C4-2B (cell line): ENCODE data around the gene P2RY1.
A peak's percentile ranks its signal among the peaks of the same experiment; 100 is the strongest.
"Not testable (repeated sequence)": the region's sequence is repeated elsewhere in the genome, so short reads cannot be mapped to it uniquely, and the experiment has no call there.

ENCODE experiments used
- H3K27ac ChIP-seq: fragments of 450-650 bp; 2 replicates; pipeline ENCODE4 v1.5.1; 2017
- ZFX ChIP-seq: fragments of 450-650 bp; IDR thresholded peaks from 2 replicates; pipeline ENCODE4 v1.6.1; 2017
- TF ChIP-seq, protein P1 (sequence below): fragments of 450-650 bp; conservative IDR thresholded peaks from 2 replicates; pipeline ENCODE4 v1.5.1; 2017; ENCODE audit warnings: mild to moderate bottlenecking

Gene P2RY1

DNA sequence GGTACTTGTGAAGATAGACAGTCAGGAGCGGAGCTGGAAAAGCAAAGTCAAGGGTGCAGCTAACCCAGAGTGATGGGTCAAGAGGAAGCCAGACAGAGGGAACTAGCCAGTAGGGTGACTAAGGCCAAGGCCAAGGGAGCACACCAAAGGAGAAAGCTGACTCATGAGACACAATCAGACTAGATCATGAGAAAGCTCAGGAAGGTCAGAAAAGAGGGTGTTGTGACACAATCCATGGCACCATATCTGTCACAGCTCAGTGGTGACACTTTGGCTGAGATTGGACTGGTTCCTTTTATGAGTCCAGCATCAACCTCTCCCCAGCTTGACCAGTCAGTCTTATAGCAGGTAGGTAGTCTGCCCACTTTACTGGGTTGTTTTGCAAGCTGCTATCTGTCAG, 22.2 kb downstream of the P2RY1 start:
- peak overlapping the region; percentile 20; the same call in 1 of the 2 replicates for H3K27ac ChIP-seq
- no peak for TF ChIP-seq ZFX
- TF ChIP-seq, protein P1, sequence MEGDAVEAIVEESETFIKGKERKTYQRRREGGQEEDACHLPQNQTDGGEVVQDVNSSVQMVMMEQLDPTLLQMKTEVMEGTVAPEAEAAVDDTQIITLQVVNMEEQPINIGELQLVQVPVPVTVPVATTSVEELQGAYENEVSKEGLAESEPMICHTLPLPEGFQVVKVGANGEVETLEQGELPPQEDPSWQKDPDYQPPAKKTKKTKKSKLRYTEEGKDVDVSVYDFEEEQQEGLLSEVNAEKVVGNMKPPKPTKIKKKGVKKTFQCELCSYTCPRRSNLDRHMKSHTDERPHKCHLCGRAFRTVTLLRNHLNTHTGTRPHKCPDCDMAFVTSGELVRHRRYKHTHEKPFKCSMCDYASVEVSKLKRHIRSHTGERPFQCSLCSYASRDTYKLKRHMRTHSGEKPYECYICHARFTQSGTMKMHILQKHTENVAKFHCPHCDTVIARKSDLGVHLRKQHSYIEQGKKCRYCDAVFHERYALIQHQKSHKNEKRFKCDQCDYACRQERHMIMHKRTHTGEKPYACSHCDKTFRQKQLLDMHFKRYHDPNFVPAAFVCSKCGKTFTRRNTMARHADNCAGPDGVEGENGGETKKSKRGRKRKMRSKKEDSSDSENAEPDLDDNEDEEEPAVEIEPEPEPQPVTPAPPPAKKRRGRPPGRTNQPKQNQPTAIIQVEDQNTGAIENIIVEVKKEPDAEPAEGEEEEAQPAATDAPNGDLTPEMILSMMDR: no peak

DNA sequence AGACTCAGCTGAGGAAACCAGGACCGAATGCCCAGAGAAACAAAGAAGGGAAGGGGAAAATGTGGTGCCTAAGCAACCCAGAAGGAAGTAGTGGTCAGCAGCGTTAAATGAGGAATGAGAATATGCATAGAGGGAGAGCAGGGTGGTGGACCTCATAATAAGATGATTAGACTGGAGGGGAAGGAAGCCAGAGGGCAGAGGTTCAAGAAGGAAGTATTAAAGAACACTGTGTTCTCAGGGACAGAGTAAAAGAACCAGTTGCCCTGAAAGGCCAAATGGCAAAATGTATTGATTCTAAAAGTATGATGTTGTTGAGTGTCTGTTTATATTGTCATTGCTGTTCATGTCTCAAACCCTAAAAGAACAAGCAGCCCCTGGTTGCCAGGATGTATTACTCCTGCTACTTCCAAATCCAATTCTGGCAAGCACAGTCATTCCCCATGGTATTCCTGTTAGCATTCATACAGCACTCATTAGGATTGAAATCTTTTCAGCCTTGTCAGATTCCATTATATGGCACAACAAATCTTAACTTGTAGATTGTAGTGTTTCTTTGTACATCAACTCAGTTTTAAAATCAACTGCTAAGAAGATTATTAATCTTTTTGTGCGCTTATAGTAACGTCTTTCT, 23.4 kb downstream of the P2RY1 start:
- peak overlapping the region; percentile 47; the same call in 1 of the 2 replicates for H3K27ac ChIP-seq
- TF ChIP-seq, protein P1: no peak
- no peak for TF ChIP-seq ZFX

- TF ChIP-seq, protein P1: no peak
- no peak for TF ChIP-seq ZFX
These were observed 25.8 kb downstream of the P2RY1 start for GRCh38 chr3:152860736-152861135.

GRCh38 chr3:152865668-152866245, 30.8 kb downstream of the P2RY1 start:
- no peak overlapping the region for H3K27ac ChIP-seq
- TF ChIP-seq ZFX: no peak
- TF ChIP-seq, protein P1: no peak

More at GRCh38 chr3:152860736-152861135, 25.8 kb downstream of the P2RY1 start:
- H3K27ac ChIP-seq: no peak overlapping the region

GRCh38 chr3:152870027-152870426, 35.1 kb downstream of the P2RY1 start:
- no peak for TF ChIP-seq ZFX
- TF ChIP-seq, protein P1: no peak
- no peak overlapping the region for H3K27ac ChIP-seq

GRCh38 chr3:152873314-152873713, 38.4 kb downstream of the P2RY1 start:
- H3K27ac ChIP-seq: not testable (repeated sequence)

- no peak for TF ChIP-seq ZFX
- TF ChIP-seq, protein P1: no peak
- H3K27ac ChIP-seq: no peak overlapping the region
These were observed 40.2 kb downstream of the P2RY1 start for GRCh38 chr3:152874896-152875749.
